Measurements from ENCODE around the gene MCTP1. TPM values are rescaled to one million over a fixed set of nuclear protein-coding genes. Genes with fewer than 3 reads are reported as not detected.

MCTP1 gene
- total RNA-seq, 4 donors from 2014 or later: 3.3 to 31.4 (median 13.4) TPM

- H3K27me3 ChIP-seq: no peaks in the 10 kb centered on the region
- no peak overlapping the region for H3K27ac ChIP-seq
- H3K4me1 ChIP-seq: no peaks in the 10 kb centered on the region
- H3K4me3 ChIP-seq: no peak overlapping the region
- intact Hi-C loops (cut with DNase I; ENCODE audit: low total_unique reads) (no loop called here), in situ Hi-C loops (cut with MboI; ENCODE audit: low pct_ligation_motif_present in 1 of 4, low pct_unique_long_range_greater_than_20kb in 1 of 4, low sequenced_read_pairs in 3 of 4) (no loop called here)
- no peaks in the 10 kb centered on the region for H3K9me3 ChIP-seq
- 79 to 94% methylated on average over 2 of the region's 2 CpGs for WGBS, 2 donors (ENCODE audit: low coverage in 1 of 2)
- TF ChIP-seq EP300 (IDR thresholded peaks at IDR 0.05; ENCODE audit: low read depth) (no peak), POLR2A (IDR thresholded peaks at IDR 0.05) (no peak), CTCF (IDR thresholded peaks at IDR 0.05) (no peak), POLR2AphosphoS5 (IDR thresholded peaks at IDR 0.05) (no peak)
- H3K36me3 ChIP-seq: no peaks in the 10 kb centered on the region
- no peak for DNase-seq
Measured at GRCh38 chr5:94775088-94775487, 509.8 kb downstream of the MCTP1 start.

DNA sequence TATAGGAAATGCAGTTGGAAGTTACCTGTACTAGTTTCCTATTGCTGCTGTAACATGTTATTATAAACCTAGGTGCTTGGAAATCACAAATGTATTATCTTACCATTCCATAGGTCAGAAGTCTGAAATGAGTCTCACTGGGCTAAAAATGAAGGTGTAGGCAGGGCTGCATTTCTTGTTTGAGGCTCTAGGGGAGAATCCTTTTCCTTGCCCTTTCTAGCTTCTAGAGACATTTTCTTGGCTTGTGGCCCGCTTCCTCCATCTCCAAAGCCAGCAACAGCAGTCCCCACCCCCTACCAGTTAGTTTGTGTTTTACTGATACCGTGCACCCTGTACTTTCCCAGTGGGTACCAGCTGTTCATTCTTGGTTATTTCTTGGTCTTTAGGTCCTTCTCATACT, 513.2 kb downstream of the MCTP1 start:
- Histone ChIP-seq H3K9me3 (no peaks in the 10 kb centered on the region), H3K27me3 (no peaks in the 10 kb centered on the region), H3K36me3 (no peaks in the 10 kb centered on the region), H3K4me1 (no peaks in the 10 kb centered on the region), H3K4me3 (no peak overlapping the region), H3K27ac (no peak overlapping the region)
- in situ Hi-C loops (cut with MboI; ENCODE audit: low pct_ligation_motif_present in 1 of 4, low pct_unique_long_range_greater_than_20kb in 1 of 4, low sequenced_read_pairs in 3 of 4): no loop called here
- TF ChIP-seq POLR2AphosphoS5 (IDR thresholded peaks at IDR 0.05) (no peak), EP300 (IDR thresholded peaks at IDR 0.05; ENCODE audit: low read depth) (no peak), POLR2A (IDR thresholded peaks at IDR 0.05) (no peak), CTCF (IDR thresholded peaks at IDR 0.05) (no peak)
- intact Hi-C loops (cut with DNase I; ENCODE audit: low total_unique reads): no loop called here
- no peak for DNase-seq
- WGBS, 2 donors (ENCODE audit: low coverage in 1 of 2): 73 to 80% methylated on average over 2 of the region's 2 CpGs

GRCh38 chr5:94769996-94770395, 514.9 kb downstream of the MCTP1 start:
- intact Hi-C loops (cut with DNase I; ENCODE audit: low total_unique reads): no loop called here
- H3K27me3 ChIP-seq: no peaks in the 10 kb centered on the region

DNA sequence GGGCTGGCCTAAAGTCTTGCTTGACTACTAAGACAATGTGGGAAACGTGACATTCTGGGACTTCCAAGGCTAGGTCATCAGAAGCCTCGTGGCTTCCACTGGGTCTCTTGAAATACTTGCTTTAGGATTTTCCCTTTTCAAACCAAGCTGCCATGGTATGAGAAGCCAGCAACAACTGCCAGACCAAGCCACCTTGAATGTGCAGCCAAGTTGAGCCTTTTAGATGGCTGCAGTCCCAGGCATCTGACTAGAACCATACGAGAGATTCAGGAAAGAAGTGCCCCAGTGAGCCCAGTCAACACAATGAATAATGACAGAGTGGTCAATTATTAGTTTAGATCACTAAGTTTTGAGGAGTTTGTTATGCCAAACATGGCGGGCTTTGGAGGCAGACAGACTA, 523.1 kb downstream of the MCTP1 start:
- in situ Hi-C loops (cut with MboI; ENCODE audit: low pct_ligation_motif_present in 1 of 4, low pct_unique_long_range_greater_than_20kb in 1 of 4, low sequenced_read_pairs in 3 of 4): no loop called here
- WGBS, 2 donors (ENCODE audit: low coverage in 1 of 2): 71 to 88% methylated on average over 1 to 4 of the region's 4 CpGs
- Histone ChIP-seq H3K27ac (no peak overlapping the region), H3K4me1 (no peaks in the 10 kb centered on the region), H3K36me3 (no peaks in the 10 kb centered on the region), H3K9me3 (no peaks in the 10 kb centered on the region), H3K4me3 (no peak overlapping the region), H3K27me3 (no peaks in the 10 kb centered on the region)
- no peak for DNase-seq
- no peak for TF ChIP-seq POLR2AphosphoS5 (IDR thresholded peaks at IDR 0.05)
- TF ChIP-seq EP300 (IDR thresholded peaks at IDR 0.05; ENCODE audit: low read depth): no peak
- no peak for TF ChIP-seq POLR2A (IDR thresholded peaks at IDR 0.05)
- TF ChIP-seq CTCF (IDR thresholded peaks at IDR 0.05): no peak
- intact Hi-C loops (cut with DNase I; ENCODE audit: low total_unique reads): no loop called here

More at GRCh38 chr5:94769996-94770395, 514.9 kb downstream of the MCTP1 start:
- Histone ChIP-seq H3K27ac (no peak overlapping the region), H3K36me3 (no peaks in the 10 kb centered on the region), H3K4me3 (no peak overlapping the region), H3K9me3 (no peaks in the 10 kb centered on the region), H3K4me1 (no peaks in the 10 kb centered on the region)
- in situ Hi-C loops (cut with MboI; ENCODE audit: low pct_ligation_motif_present in 1 of 4, low pct_unique_long_range_greater_than_20kb in 1 of 4, low sequenced_read_pairs in 3 of 4): no loop called here
- TF ChIP-seq POLR2A (IDR thresholded peaks at IDR 0.05) (no peak), EP300 (IDR thresholded peaks at IDR 0.05; ENCODE audit: low read depth) (no peak), POLR2AphosphoS5 (IDR thresholded peaks at IDR 0.05) (no peak), CTCF (IDR thresholded peaks at IDR 0.05) (no peak)
- 88 to 91% methylated on average over 4 to 7 of the region's 7 CpGs for WGBS, 2 donors (ENCODE audit: low coverage in 1 of 2)
- no peak for DNase-seq

Measured in transverse colon (tissue), 4 donors.